DND-41 (cell line): ENCODE data around the gene CHN2.

Source experiments
- EZH2 ChIP-seq: IDR thresholded peaks from 3 replicates; pipeline ENCODE4 v1.6.1; 2012; ENCODE audit warnings: borderline replicate concordance, low read depth, mild to moderate bottlenecking, moderate library complexity, low read length, inconsistent platforms; ENCODE audit not compliant: severe bottlenecking
- TF ChIP-seq, protein P1 (sequence below): IDR thresholded peaks from 2 replicates; pipeline ENCODE4 v1.5.1; 2012; ENCODE audit warnings: borderline replicate concordance, low read length, moderate library complexity, mild to moderate bottlenecking; ENCODE audit not compliant: poor library complexity, severe bottlenecking; ENCODE audit errors: extremely low read depth

DNA sequence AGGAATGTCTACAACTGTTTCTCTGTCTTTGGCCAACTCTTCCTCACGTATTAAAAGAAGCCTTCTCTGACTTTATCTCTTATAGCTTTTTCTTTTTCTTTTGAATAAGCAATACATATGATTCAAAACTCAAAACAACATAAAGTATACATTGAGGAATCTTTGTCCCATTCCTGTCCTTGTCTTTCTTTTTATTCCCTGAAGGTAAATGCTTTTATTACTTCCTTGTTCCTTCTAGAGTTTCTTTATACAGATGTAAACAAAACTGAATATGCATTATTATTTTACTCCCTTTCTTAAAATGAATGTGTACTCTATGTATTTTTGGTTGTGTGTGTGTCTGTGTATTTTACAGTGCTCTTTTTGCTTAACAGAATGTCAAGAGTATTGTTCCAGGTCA is 170.1 kb downstream of the CHN2 start:
- TF ChIP-seq, protein P1, sequence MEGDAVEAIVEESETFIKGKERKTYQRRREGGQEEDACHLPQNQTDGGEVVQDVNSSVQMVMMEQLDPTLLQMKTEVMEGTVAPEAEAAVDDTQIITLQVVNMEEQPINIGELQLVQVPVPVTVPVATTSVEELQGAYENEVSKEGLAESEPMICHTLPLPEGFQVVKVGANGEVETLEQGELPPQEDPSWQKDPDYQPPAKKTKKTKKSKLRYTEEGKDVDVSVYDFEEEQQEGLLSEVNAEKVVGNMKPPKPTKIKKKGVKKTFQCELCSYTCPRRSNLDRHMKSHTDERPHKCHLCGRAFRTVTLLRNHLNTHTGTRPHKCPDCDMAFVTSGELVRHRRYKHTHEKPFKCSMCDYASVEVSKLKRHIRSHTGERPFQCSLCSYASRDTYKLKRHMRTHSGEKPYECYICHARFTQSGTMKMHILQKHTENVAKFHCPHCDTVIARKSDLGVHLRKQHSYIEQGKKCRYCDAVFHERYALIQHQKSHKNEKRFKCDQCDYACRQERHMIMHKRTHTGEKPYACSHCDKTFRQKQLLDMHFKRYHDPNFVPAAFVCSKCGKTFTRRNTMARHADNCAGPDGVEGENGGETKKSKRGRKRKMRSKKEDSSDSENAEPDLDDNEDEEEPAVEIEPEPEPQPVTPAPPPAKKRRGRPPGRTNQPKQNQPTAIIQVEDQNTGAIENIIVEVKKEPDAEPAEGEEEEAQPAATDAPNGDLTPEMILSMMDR = no peak
- TF ChIP-seq EZH2 = no peak
